HUDEP-2 (cell line): ENCODE results near the gene HNRNPH1.

ENCODE experiments used
- DNase-seq, 76 experiments: peaks; one replicate each; lab custom pipeline; 2025; ENCODE audit not compliant: unreplicated experiment in 76 of 76; lab: John Stamatoyannopoulos, UW

HNRNPH1 gene

GRCh38 chr5:179606071-179606909, 17.2 kb downstream of the HNRNPH1 start:
- DNase-seq, result no peak

- DNase-seq, result no peak
Measured at GRCh38 chr5:179605026-179605833, 18.2 kb downstream of the HNRNPH1 start.

- no peak for DNase-seq
Measured at GRCh38 chr5:179603308-179603707, 20.2 kb downstream of the HNRNPH1 start.

- DNase-seq, result no peak
Measured at GRCh38 chr5:179601871-179602625, 21.4 kb downstream of the HNRNPH1 start.

- DNase-seq, result no peak
Measured at GRCh38 chr5:179599973-179600372, 23.5 kb downstream of the HNRNPH1 start.

- DNase-seq, result no peak
Measured at GRCh38 chr5:179599566-179599965, 23.9 kb downstream of the HNRNPH1 start.

GRCh38 chr5:179599100-179599499, 24.4 kb downstream of the HNRNPH1 start:
- DNase-seq, result no peak

- DNase-seq, result no peak
Measured at GRCh38 chr5:179596421-179596820, 27.1 kb downstream of the HNRNPH1 start.

GRCh38 chr5:179595916-179596315, 27.6 kb downstream of the HNRNPH1 start:
- no peak for DNase-seq

GRCh38 chr5:179588166-179588565, 35.3 kb downstream of the HNRNPH1 start:
- no peak for DNase-seq

- DNase-seq, result no peak
Measured at GRCh38 chr5:179585941-179586401, 37.5 kb downstream of the HNRNPH1 start.

GRCh38 chr5:179577286-179577960, 46.0 kb downstream of the HNRNPH1 start:
- no peak for DNase-seq

GRCh38 chr5:179572386-179572785, 51.1 kb downstream of the HNRNPH1 start:
- DNase-seq, result no peak

- no peak for DNase-seq
Measured at GRCh38 chr5:179568721-179569120, 54.8 kb downstream of the HNRNPH1 start.

- no peak for DNase-seq
Measured at GRCh38 chr5:179564526-179564925, 58.9 kb downstream of the HNRNPH1 start.
